ENCODE results near the gene TSPAN17.

TSPAN17 gene

DNA sequence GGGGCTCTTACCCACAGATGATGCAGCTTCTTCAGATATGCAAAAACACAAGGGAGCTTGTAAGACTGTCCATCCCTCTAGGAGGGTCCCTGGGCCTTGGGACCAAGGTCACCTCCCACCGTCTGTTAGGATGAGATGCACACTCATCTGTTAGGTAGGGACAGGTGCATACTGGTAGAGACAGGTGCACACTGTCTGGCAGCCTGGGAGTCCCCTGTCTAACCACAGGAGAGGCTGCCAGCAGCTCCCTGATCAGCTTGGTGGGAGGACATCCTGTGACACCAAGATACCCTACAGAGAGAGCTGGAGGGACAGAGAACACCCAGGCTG is 13.2 kb downstream of the TSPAN17 start:
- ATAC-seq, result peak; percentile 18
- TF ChIP-seq CSDC2 (CRISPR knock-in tag; IDR thresholded peaks at IDR 0.05) (no peak), ESRRG (CRISPR knock-in tag; IDR thresholded peaks at IDR 0.05) (no peak), ISL1 (CRISPR knock-in tag; IDR thresholded peaks at IDR 0.05) (no peak), SNAI2 (CRISPR knock-in tag; IDR thresholded peaks at IDR 0.05) (no peak), TOX (CRISPR knock-in tag; IDR thresholded peaks at IDR 0.05; ENCODE audit: borderline replicate concordance) (no peak), ZC3H10 (CRISPR knock-in tag; IDR thresholded peaks at IDR 0.05) (no peak), ZFP3 (CRISPR knock-in tag; IDR thresholded peaks at IDR 0.05) (no peak), ZNF70 (CRISPR knock-in tag; IDR thresholded peaks at IDR 0.05) (no peak), ZNF565 (CRISPR knock-in tag; conservative IDR thresholded peaks at IDR 0.05; ENCODE audit: low read depth) (no peak), ZNF8 (CRISPR knock-in tag; IDR thresholded peaks at IDR 0.05) (no peak), GLIS3 (CRISPR knock-in tag; IDR thresholded peaks at IDR 0.05) (no peak), ZFP30 (CRISPR knock-in tag; IDR thresholded peaks at IDR 0.05) (no peak), CREB5 (CRISPR knock-in tag; IDR thresholded peaks at IDR 0.05; ENCODE audit: low read depth) (no peak), BACH2 (CRISPR knock-in tag; IDR thresholded peaks at IDR 0.05; ENCODE audit: borderline replicate concordance) (no peak), ARNTL (CRISPR knock-in tag; IDR thresholded peaks at IDR 0.05; ENCODE audit: borderline replicate concordance, low read depth) (no peak)
- TF ChIP-seq, protein P1, sequence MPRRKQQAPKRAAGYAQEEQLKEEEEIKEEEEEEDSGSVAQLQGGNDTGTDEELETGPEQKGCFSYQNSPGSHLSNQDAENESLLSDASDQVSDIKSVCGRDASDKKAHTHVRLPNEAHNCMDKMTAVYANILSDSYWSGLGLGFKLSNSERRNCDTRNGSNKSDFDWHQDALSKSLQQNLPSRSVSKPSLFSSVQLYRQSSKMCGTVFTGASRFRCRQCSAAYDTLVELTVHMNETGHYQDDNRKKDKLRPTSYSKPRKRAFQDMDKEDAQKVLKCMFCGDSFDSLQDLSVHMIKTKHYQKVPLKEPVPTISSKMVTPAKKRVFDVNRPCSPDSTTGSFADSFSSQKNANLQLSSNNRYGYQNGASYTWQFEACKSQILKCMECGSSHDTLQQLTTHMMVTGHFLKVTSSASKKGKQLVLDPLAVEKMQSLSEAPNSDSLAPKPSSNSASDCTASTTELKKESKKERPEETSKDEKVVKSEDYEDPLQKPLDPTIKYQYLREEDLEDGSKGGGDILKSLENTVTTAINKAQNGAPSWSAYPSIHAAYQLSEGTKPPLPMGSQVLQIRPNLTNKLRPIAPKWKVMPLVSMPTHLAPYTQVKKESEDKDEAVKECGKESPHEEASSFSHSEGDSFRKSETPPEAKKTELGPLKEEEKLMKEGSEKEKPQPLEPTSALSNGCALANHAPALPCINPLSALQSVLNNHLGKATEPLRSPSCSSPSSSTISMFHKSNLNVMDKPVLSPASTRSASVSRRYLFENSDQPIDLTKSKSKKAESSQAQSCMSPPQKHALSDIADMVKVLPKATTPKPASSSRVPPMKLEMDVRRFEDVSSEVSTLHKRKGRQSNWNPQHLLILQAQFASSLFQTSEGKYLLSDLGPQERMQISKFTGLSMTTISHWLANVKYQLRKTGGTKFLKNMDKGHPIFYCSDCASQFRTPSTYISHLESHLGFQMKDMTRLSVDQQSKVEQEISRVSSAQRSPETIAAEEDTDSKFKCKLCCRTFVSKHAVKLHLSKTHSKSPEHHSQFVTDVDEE (CRISPR knock-in tag; IDR thresholded peaks at IDR 0.05), result no peak

DNA sequence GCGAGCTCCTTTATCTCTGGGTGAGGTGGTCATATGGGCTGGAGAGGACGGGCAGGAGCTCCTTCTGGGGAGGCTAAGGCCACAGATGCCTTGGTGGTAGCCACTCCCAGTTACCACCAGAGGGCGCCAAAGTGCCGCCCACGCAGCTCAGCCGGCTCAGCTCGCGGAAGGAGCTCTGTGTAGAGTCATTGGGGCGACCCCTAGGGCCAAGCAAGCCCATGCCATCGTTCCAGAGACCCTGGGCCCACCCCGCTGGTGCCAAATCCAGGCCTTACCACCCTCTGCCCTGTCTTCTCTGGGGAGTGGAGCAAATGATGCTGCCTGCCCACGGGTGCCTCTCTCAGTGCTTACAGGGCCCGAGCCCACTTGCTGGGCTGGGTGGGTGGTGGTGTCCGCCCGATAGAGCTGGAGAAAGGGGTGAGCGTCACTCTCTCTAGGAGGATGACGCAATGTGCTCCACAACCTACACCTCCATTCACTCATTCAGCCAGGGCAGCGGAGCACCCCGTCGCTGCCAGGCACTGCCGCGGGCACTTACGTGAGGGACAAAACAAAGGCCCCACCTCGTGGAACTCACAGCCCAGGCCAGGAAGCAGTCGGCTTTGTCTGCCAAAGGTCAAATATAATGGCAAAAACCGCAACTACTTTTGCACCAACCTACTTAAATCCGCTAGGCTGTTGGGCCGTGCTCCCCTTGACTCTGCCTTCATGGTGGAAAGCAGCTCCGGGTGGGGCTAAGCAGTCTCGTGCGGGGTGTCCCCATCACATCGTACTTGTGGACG is 13.8 kb downstream of the TSPAN17 start:
- peak; percentile 93 for ATAC-seq
- TF ChIP-seq ESRRG (CRISPR knock-in tag; IDR thresholded peaks at IDR 0.05) (no peak), ZFP3 (CRISPR knock-in tag; IDR thresholded peaks at IDR 0.05) (0 out of 2 replicates have a peak, but pooled peaks have one; percentile 35), TCF4 (CRISPR knock-in tag; IDR thresholded peaks at IDR 0.05; ENCODE audit: borderline replicate concordance) (no peak)

- no peak for ATAC-seq
- TF ChIP-seq PATZ1 (CRISPR knock-in tag; IDR thresholded peaks at IDR 0.05; ENCODE audit: borderline replicate concordance), result no peak
These were observed 14.4 kb downstream of the TSPAN17 start for GRCh38 chr5:176661676-176662075.

GRCh38 chr5:176662371-176663333 is 15.4 kb downstream of the TSPAN17 start:
- TF ChIP-seq CREB5 (CRISPR knock-in tag; IDR thresholded peaks at IDR 0.05; ENCODE audit: low read depth) (no peak), TCF4 (CRISPR knock-in tag; IDR thresholded peaks at IDR 0.05; ENCODE audit: borderline replicate concordance) (peak; percentile 56; the same call in 1 of the 2 replicates), ARNTL (CRISPR knock-in tag; IDR thresholded peaks at IDR 0.05; ENCODE audit: borderline replicate concordance, low read depth) (no peak), OSR1 (CRISPR knock-in tag; IDR thresholded peaks at IDR 0.05) (no peak), PATZ1 (CRISPR knock-in tag; IDR thresholded peaks at IDR 0.05; ENCODE audit: borderline replicate concordance) (no peak), ESRRG (CRISPR knock-in tag; IDR thresholded peaks at IDR 0.05) (no peak), ISL1 (CRISPR knock-in tag; IDR thresholded peaks at IDR 0.05) (no peak), RARB (CRISPR knock-in tag; IDR thresholded peaks at IDR 0.05) (no peak)
- no peak for ATAC-seq

Data from SK-N-SH treated with all-trans-retinoic acid at 6 μM for 48 hours (cell line).